ENCODE results near the gene KIF1B. TPM values are rescaled to one million over a fixed set of nuclear protein-coding genes. Genes with fewer than 3 reads are reported as not detected.
"Not testable (repeated sequence)": the region's sequence is repeated elsewhere in the genome, so short reads cannot be mapped to it uniquely, and the experiment has no call there.

Gene KIF1B
- total RNA-seq, 1 donor from 2014 or later, result 78.4 TPM

GRCh38 chr1:10242811-10243210 lies 32.4 kb downstream of the KIF1B start:
- Histone ChIP-seq H3K9me3 (replicated peaks) (no peaks in the 10 kb centered on the region), H3K27ac (replicated peaks) (no peak overlapping the region), H3K36me3 (no peaks in the 10 kb centered on the region), H3K4me1 (peaks cover 72% of the 10 kb centered on the region), H3K4me3 (no peak overlapping the region), H3K27me3 (ENCODE audit: low read depth) (no peaks in the 10 kb centered on the region)
- no peak for TF ChIP-seq CTCF (IDR thresholded peaks at IDR 0.05; ENCODE audit: borderline replicate concordance)
- intact Hi-C loops (cut with micrococcal nuclease), result no loop called here
- DNase-seq, result no peak

- intact Hi-C loops (cut with micrococcal nuclease), result no loop called here
- no peak overlapping the region for H3K27ac ChIP-seq (replicated peaks)
- DNase-seq, result no peak
- no peak overlapping the region for H3K4me3 ChIP-seq
- no peak for TF ChIP-seq CTCF (IDR thresholded peaks at IDR 0.05; ENCODE audit: borderline replicate concordance)
- H3K9me3 ChIP-seq (replicated peaks), result no peaks in the 10 kb centered on the region
- H3K36me3 ChIP-seq, result no peaks in the 10 kb centered on the region
- H3K4me1 ChIP-seq, result peaks cover 74% of the 10 kb centered on the region
- H3K27me3 ChIP-seq (ENCODE audit: low read depth), result no peaks in the 10 kb centered on the region
Observed at GRCh38 chr1:10245674-10246073, 35.3 kb downstream of the KIF1B start.

GRCh38 chr1:10249808-10250457 lies 39.6 kb downstream of the KIF1B start:
- DNase-seq, result no peak
- intact Hi-C loops (cut with micrococcal nuclease), result no loop called here

GRCh38 chr1:10250663-10251062 lies 40.3 kb downstream of the KIF1B start:
- Histone ChIP-seq H3K27ac (replicated peaks) (no peak overlapping the region), H3K4me1 (peaks cover 68% of the 10 kb centered on the region)
- intact Hi-C loops (cut with micrococcal nuclease), result no loop called here

More at GRCh38 chr1:10249808-10250457, 39.6 kb downstream of the KIF1B start:
- TF ChIP-seq CTCF (IDR thresholded peaks at IDR 0.05; ENCODE audit: borderline replicate concordance), result no peak
- no peaks in the 10 kb centered on the region for H3K36me3 ChIP-seq
- H3K27ac ChIP-seq (replicated peaks), result no peak overlapping the region
- no peaks in the 10 kb centered on the region for H3K9me3 ChIP-seq (replicated peaks)
- H3K4me3 ChIP-seq, result no peak overlapping the region
- H3K27me3 ChIP-seq (ENCODE audit: low read depth), result no peaks in the 10 kb centered on the region
- H3K4me1 ChIP-seq, result peaks cover 76% of the 10 kb centered on the region

GRCh38 chr1:10251325-10252108 lies 41.1 kb downstream of the KIF1B start:
- H3K27ac ChIP-seq (replicated peaks); intact Hi-C loops (cut with micrococcal nuclease); H3K27me3 ChIP-seq (ENCODE audit: low read depth); H3K4me3 ChIP-seq; DNase-seq; H3K36me3 ChIP-seq; H3K9me3 ChIP-seq (replicated peaks): not testable (repeated sequence)
- peaks cover 60% of the 10 kb centered on the region for H3K4me1 ChIP-seq

More at GRCh38 chr1:10250663-10251062, 40.3 kb downstream of the KIF1B start:
- Histone ChIP-seq H3K36me3 (no peaks in the 10 kb centered on the region), H3K9me3 (replicated peaks) (no peaks in the 10 kb centered on the region), H3K4me3 (no peak overlapping the region), H3K27me3 (ENCODE audit: low read depth) (no peaks in the 10 kb centered on the region)
- no peak for TF ChIP-seq CTCF (IDR thresholded peaks at IDR 0.05; ENCODE audit: borderline replicate concordance)
- DNase-seq, result no peak

- Histone ChIP-seq H3K27ac (replicated peaks) (peak overlapping the region; percentile 81), H3K4me3 (no peak overlapping the region), H3K4me1 (peaks cover 63% of the 10 kb centered on the region), H3K27me3 (ENCODE audit: low read depth) (no peaks in the 10 kb centered on the region), H3K36me3 (peaks cover 11% of the 10 kb centered on the region), H3K9me3 (replicated peaks) (no peaks in the 10 kb centered on the region)
- no peak for DNase-seq
- TF ChIP-seq CTCF (IDR thresholded peaks at IDR 0.05; ENCODE audit: borderline replicate concordance), result no peak
- intact Hi-C loops (cut with micrococcal nuclease), result no loop called here
Observed at GRCh38 chr1:10252508-10252907, 42.1 kb downstream of the KIF1B start.
